ENCODE results near the gene DOCK3.
"Not testable (repeated sequence)": the region's sequence is repeated elsewhere in the genome, so short reads cannot be mapped to it uniquely, and the experiment has no call there.

Gene DOCK3

GRCh38 chr3:51173518-51174271 is 499.0 kb downstream of the DOCK3 start:
- in situ Hi-C loops (cut with HindIII; ENCODE audit: low sequenced_read_pairs) = no loop called here

DNA sequence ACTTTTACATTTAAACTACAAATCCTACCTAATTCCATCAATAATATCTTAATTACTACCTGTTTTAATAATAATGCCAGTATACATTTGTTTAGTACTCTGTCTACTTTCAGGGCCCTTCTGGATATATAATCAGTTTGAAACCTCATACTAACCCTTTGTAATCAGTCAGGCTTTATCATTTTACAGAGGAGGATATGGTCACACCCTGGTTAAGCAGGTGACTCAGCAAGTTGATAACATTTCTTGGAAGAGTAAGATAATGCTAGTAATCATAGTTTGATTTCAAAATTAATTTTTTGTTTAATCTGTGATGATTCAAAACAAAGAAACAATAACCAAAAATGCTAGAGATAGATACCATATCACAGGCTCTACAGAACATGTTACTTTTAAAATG is 502.2 kb downstream of the DOCK3 start:
- in situ Hi-C loops (cut with HindIII; ENCODE audit: low sequenced_read_pairs) = no loop called here

GRCh38 chr3:51186446-51186845 is 511.7 kb downstream of the DOCK3 start:
- in situ Hi-C loops (cut with HindIII; ENCODE audit: low sequenced_read_pairs) = not testable (repeated sequence)

GRCh38 chr3:51190199-51190598 is 515.5 kb downstream of the DOCK3 start:
- in situ Hi-C loops (cut with HindIII; ENCODE audit: low sequenced_read_pairs) = no loop called here

DNA sequence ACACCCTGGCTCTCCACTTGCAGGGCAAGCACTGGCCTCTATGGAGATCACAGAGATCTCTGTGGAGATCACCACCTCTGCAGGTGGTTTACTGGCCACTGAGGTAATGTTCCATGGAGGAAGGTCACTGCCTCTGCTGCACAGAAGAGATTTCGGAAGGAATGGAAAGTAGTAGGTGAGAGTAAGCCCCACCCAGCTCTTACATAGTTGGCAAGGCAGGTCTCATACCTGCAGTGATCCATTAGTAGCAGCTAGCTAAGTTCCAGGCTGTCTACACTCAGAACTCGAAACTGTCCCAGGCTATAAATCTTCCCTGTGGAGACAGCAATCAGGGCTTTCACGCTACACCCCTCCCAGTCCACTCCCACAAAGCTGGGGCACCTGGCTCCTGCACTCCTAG is 516.1 kb downstream of the DOCK3 start:
- in situ Hi-C loops (cut with HindIII; ENCODE audit: low sequenced_read_pairs) = no loop called here

- in situ Hi-C loops (cut with HindIII; ENCODE audit: low sequenced_read_pairs) = no loop called here
Measured at GRCh38 chr3:51191768-51192167, 517.0 kb downstream of the DOCK3 start.

- in situ Hi-C loops (cut with HindIII; ENCODE audit: low sequenced_read_pairs) = no loop called here
Measured at GRCh38 chr3:51198477-51198876, 523.8 kb downstream of the DOCK3 start.

DNA sequence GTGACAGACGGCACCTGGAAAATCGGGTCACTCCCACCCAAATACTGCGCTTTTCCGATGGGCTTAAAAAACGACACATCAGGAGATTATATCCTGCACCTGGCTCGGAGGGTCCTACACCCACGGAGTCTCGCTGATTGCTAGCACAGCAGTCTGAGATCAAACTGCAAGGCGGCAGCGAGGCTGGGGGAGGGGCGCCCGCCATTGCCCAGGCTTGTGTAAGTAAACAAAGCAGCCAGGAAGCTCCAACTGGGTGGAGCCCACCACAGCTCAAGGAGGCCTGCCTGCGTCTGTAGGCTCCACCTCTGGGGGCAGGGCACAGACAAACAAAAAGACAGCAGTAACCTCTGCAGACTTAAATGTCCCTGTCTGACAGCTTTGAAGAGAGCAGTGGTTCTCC is 524.6 kb downstream of the DOCK3 start:
- in situ Hi-C loops (cut with HindIII; ENCODE audit: low sequenced_read_pairs) = not testable (repeated sequence)

DNA sequence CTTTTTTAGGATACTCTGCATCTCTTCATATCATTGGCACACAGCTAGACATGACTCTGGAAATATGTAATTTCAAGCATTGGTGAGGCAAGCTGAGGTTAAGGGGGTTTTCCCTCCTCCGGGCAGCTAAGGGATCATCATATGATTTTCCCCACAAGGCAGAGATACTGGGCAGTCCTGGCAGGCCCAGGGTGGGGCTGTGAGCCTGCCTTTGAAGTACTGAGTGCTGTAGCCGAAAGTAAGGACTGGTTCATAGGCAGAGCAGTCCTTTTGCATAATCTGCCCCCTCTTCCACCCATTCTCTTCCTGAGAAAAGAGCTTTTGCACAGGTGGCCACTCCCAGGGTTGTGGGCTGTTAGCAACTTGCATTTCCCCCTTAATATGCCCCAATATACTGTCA is 541.6 kb downstream of the DOCK3 start:
- in situ Hi-C loops (cut with HindIII; ENCODE audit: low sequenced_read_pairs) = no loop called here

DNA sequence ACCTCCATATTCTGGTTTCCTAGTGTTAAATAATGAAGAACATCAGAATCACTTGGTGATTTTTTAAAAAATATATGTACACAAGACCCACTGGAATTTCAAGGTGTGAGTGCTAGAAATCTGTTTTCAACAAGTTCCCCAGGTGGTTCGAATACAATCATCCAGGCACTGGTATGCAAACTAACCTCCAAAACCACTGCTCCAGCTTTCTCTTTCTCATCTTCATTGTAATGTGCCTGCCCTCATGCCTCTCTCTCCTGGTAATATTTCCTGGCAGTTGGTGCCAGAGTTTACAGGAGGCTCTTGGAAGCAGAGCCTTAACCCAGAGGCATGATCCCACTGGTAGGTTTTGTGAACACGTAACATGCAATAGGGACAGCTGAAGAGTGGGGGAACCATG is 547.2 kb downstream of the DOCK3 start:
- in situ Hi-C loops (cut with HindIII; ENCODE audit: low sequenced_read_pairs) = no loop called here

GRCh38 chr3:51224283-51224682 is 549.6 kb downstream of the DOCK3 start:
- in situ Hi-C loops (cut with HindIII; ENCODE audit: low sequenced_read_pairs) = no loop called here

DNA sequence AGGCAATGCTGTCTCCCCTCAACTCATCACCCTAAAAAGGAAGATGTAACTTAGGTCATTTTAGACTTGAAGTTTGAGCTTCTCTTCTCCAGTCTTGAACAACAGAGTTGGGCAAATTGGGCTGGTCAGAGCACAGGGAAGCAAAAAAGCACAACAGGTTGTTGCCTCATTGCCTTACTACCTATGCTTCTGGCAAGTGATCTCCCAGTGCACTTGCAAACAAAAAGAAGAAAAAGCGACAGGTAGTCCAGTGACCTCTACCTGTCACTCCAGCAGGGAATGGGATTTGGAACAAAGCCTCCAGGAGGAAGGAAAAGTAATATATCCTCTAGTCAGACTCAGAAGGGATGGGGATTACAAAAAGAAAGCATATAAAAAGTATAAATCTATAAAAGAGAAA is 550.1 kb downstream of the DOCK3 start:
- in situ Hi-C loops (cut with HindIII; ENCODE audit: low sequenced_read_pairs) = no loop called here

GRCh38 chr3:51242939-51243338 is 568.2 kb downstream of the DOCK3 start:
- in situ Hi-C loops (cut with HindIII; ENCODE audit: low sequenced_read_pairs) = no loop called here

DNA sequence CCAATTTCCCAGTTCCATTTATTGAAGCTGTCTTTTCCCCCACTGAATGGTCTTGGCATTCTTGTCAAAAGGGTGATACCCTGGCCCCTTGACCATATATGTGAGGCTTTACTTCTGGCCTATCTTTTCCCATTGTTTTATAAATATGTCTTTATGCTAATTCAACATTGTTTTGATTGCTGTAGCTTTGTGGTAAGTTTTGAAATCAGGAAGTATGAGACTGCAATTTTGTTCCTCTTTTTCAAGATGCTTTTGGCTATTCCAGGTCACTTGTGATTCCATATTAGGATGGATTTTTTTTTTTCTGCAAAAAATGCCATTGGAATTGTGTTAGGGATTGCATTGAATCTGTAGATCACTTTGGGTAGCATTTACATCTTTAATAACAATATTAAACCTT is 569.2 kb downstream of the DOCK3 start:
- in situ Hi-C loops (cut with HindIII; ENCODE audit: low sequenced_read_pairs) = no loop called here

- in situ Hi-C loops (cut with HindIII; ENCODE audit: low sequenced_read_pairs) = no loop called here
Measured at GRCh38 chr3:51245867-51246266, 571.1 kb downstream of the DOCK3 start.

DNA sequence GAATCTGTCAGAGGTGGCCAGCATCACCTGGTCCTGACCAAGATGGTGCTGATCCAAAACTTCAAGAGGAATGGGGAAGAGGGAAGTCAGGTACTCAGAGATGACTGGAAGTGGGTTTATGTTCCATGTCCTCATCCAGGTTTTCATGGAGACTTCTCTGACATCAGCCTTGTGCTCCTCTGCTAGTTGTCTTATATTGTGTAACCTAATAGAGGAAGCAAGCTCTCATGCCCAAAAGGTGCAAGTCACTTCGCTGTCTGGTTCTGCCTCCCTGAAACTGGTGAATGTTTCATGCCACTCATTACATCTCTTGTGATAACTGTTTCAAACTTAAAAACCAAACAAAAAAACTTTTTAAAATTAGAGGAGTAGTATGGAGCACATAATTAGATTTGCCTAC is 583.1 kb downstream of the DOCK3 start:
- in situ Hi-C loops (cut with HindIII; ENCODE audit: low sequenced_read_pairs) = no loop called here

DNA sequence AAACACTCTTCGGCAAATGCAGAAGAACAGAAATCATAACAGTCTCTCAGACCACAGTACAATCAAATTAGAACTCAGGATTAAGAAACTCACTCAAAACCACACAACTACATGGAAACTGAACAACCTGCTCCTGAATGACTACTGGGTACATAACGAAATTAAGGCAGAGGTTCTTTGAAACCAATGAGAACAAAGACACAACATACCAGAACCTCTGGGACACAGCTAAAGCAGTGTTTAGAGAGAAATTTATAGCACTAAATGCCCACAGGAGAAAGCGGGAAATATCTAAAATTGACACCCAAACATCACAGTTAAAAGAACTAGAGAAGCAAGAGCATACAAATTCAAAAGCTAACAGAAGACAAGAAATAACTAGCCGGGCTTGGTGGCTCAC is 589.4 kb downstream of the DOCK3 start:
- in situ Hi-C loops (cut with HindIII; ENCODE audit: low sequenced_read_pairs) = not testable (repeated sequence)

DNA sequence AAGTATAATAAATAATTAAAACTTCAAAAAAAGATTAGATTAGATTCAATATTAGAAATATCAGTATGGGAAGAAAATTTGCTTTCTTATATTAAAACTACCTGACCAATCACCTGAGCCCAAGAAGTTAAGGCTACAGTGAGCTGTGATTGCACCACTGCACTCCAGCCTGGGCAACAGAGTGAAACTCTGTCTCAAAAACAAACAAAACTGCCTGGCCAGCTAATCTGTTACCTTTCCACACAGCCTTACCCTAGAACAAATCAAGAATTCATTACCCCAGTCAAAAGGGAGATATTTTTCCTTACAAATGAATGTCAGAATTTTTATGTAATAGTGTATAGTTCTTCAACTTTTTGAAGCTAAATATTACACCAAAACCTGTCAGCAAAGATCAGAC is 593.4 kb downstream of the DOCK3 start:
- in situ Hi-C loops (cut with HindIII; ENCODE audit: low sequenced_read_pairs) = no loop called here

DNA sequence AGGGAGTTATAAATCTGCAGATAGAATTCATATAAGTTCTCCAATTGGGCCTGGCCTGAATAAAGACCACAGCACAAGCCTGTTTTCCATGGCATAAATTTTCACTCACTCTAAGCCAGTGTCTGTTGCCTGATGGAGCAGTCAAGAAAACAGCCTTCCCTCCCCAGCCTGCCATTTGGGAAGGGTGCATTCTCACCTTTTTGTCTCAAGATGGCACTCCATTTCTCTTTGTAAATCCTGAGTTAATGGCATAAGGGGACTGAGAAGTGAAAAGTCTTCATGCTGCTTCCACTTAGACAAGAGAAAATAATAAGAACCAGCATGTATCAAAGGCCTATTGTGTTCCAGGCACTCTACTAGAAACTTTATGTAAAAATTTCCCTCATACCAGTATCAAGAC is 594.7 kb downstream of the DOCK3 start:
- in situ Hi-C loops (cut with HindIII; ENCODE audit: low sequenced_read_pairs) = no loop called here

GRCh38 chr3:51270559-51270958 is 595.8 kb downstream of the DOCK3 start:
- in situ Hi-C loops (cut with HindIII; ENCODE audit: low sequenced_read_pairs) = no loop called here

GRCh38 chr3:51271172-51271571 is 596.4 kb downstream of the DOCK3 start:
- in situ Hi-C loops (cut with HindIII; ENCODE audit: low sequenced_read_pairs) = no loop called here

DNA sequence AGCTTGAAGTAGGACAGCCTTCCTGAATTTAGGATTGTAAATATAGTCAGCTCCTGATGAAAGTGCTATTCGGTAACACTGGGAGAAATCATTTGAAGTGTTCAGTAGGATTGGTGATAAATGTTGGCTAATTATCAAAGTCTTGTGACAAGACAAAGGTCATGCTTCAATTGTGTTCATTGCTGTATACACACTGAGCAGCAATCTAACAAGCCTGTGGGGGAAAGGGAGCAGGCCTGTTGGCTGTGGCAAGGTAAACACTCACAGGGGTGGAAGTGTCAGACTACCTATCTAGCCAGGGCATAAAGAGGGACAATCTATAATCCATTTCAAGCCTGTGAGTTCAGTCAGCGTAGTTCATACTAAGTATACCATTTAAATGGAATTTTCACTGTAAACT is 599.3 kb downstream of the DOCK3 start:
- in situ Hi-C loops (cut with HindIII; ENCODE audit: low sequenced_read_pairs) = no loop called here

- in situ Hi-C loops (cut with HindIII; ENCODE audit: low sequenced_read_pairs) = no loop called here
Measured at GRCh38 chr3:51275111-51275805, 600.5 kb downstream of the DOCK3 start.
